RPMI7951 (cell line): ENCODE measurements around the gene TBC1D14. TPM values are rescaled to one million over a fixed set of nuclear protein-coding genes. Genes with fewer than 3 reads are reported as not detected.

Source experiments
- DNase-seq: peaks from one replicate; pipeline ENCODE4 v3.0.0-alpha.2; 2012; ENCODE audit warnings: low read depth
- total RNA-seq: library from RNA; depleted of rRNA; stranded (reverse); fragments of >200 nt; shearing (Covaris generic); gene quantifications from 2 replicates; pipeline ENCODE4 v1.2.3, GENCODE V29; 2014

The TBC1D14 gene
- total RNA-seq, 1 experiment from 2014 or later, result 23.3 TPM

DNA sequence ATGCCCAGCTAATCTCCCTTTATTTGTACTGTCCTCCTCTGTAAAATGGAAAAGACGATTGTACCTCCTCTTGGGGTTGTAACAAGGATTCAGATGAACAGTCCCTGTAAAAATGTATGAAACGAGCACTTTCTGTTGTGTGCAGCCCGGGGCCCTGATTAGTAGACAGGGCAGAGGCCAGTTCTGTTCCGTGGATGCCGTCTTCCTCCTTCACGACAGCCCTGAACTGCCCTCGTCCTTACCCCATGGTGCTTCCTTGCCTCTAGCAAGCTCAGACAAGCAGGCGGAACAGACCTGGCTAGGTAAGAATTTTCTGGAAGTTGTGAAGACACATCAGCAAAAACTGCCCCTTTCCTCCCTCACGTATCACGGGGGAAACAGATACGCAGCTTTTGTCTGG lies 111.2 kb downstream of the TBC1D14 start:
- DNase-seq, result no peak

DNA sequence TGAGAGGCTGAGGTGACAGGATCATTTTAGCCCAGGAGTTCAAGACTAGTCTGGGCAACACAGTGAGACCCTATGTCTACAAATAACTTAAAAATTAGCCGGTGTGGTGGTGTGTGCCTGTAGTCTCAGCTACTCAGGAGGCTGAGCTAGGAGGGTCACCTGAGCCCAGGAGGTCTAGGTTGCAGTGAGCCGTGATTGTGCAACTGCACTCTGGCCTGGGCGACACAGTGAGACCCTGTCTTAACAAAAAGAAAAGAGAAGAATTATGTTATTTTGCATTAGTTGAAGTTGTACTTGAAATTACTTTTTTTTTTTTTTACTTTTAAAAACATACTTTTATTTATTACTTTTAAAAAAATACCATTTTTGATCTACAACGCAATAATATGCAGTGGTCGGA lies 111.7 kb downstream of the TBC1D14 start:
- DNase-seq, result no peak

DNA sequence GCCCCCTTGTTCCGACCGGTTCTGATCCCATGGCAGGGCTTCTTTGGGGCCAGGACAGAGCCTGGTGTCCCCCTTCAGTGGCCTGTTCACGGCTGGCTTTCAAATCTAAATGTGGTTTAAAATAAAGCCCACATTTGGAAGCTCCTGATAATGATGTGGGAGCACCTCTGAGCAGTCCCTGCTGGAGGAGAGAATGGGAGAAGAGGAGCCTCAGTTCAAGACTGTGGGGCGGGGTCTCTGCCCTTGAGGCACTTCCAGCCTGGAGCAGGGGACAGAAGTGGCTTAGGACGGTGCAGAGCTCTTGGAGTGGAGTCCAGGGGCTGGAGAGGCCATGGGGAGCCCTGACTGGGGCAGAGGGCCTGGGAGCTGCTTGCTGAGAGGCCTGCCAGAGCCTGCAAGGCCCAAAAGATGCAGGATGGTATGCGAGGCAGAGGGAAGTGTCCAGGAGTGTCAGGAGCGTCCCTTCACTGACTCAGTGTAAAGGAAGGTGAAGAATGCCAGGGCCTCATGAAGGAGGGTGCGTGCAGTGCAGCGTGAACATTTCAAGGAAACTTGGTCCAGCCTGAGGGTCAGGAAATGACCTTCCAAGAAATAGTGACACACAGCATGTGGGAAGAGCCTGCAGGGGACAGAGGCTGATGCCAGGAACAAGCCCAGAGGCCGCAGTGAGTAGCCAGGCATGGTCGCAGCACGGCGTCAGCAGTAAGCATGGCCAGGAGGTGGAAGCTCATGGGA lies 112.5 kb downstream of the TBC1D14 start:
- DNase-seq, result peak; percentile 98

DNA sequence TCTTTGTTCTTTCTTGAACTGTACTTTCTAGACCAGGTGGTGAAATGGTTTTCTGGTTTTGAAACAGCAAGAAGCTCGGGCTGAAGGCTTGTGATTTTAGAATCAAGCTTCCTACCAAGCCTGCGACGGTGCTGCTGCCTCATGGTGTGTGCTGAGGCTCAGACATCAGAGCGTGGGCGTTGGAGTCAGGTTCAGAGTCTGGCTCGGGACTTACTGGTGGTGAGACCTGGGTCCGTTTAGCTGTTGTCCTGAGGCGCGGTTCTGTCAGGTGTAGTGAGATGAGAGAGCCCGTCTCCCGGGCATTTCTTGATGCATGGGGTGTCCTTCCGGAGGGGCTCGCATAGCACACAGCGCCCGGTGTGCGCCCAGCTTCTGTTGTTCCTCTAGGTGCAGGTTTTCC lies 113.9 kb downstream of the TBC1D14 start:
- DNase-seq, result no peak

DNA sequence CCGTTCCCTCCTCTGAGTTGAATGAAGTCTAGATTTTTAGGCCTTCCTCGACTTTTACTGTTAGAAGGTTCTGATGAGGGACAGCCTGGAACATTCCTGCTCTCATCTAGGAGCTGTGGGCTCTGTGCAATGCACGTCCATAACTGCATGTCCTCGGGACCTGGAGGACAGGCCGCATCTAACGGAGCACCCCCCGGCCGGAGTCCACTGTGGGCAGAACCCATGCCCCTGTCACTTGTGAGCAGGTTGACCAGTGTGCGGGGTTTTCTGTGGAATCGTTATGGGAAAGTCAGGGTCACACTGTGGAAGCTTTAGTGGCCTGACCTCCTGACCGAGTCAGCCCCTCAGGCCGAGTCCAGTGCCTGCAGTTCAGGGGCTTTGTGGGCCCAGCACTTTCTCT lies 114.3 kb downstream of the TBC1D14 start:
- no peak for DNase-seq

DNA sequence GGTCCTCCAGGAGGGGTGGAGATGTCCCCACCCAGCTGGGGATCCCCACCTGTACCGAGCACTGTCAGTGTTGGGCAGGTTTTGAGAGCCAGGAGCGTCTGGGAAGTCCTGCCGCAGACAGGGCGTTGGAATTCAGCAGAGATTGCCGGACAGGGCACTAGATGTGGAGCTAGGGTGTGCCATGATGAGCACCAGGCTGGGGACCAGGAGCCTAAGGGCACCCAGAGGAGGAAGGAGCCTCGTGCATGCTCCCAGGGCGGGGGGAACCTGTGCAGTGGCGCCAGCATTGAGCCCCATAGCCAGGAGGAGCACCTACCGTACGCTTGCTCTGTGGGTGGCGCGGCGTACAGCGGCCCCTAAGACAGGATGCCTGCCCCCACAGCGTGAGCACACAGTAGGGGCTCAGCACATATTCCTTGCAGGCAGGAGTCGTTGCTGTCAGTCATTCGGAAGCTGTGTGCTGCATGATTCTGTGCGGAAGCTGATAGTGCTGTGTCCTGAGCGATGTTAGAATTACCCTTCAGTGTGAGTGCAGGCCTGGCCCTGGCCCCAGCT lies 114.8 kb downstream of the TBC1D14 start:
- no peak for DNase-seq

DNA sequence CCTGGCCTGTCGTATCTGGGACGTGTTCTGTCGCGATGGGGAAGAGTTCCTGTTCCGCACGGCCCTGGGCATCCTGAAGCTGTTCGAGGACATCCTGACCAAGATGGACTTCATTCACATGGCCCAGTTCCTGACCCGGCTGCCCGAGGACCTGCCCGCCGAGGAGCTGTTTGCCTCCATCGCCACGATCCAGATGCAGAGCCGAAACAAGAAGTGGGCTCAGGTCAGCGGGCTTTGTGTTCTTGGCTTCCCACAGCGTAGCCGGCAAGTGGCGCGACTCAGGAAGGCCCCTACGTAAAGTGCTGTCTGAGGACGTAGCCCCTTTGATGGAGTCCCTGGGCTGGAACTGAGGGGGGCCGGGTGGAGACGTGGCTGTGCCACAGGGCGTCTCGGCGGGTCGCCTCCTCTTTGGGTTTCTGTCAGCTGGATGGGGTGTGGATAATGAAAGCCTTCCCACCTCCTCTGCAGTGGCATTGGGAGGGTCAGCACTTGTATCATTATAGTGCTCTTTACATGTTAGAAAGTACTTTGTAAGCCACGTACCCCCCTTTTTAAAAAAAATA lies 115.5 kb downstream of the TBC1D14 start:
- DNase-seq, result no peak

DNA sequence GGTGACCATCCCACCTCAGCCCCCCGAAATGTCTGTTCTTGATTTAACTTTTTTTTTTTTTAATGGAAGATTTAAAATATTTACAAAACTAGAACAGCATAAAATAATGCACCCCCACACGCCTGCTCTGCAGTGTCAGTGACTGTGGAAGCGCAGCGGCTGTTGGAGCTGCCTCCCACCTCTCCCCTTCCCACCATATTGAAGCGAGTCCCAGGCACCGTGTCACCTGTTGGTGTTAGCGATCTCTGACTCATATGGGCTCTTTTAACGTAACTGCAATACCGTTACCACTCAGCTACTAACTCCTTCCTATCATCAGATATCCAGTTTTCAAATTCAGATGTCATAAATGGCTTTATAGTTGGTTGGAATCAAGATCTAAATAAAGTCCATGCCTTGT lies 116.5 kb downstream of the TBC1D14 start:
- DNase-seq, result no peak

DNA sequence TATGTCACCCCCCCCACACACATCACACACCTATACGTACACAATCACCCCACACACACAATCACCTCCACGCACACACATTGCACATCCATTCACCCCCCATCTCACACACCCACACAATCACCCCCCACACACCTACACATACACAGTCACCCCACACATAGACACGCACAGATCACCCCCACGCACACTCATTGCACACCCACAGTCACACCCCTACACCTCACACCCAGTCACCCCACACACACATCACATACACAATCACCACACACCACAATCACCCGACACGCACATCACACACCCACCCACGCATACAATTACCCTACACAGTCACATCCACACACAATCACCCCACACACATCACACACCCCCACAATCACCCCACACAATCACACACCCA lies 117.7 kb downstream of the TBC1D14 start:
- DNase-seq, result no peak

DNA sequence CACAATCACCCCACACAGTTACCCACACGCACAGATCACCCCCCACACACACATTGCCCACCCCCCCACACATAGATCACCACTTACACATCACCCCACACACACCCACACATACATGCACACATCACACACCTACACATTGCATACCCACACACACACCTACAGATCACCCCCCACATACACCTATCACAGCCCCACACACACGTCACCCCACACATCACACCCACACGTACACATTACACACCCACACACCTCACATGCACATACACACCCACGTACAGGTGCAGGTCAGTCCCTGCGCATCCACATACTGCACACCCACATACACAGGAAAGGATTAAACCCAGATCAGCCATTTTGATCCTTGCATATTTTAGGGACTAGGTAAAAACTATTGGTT lies 118.3 kb downstream of the TBC1D14 start:
- DNase-seq, result no peak

DNA sequence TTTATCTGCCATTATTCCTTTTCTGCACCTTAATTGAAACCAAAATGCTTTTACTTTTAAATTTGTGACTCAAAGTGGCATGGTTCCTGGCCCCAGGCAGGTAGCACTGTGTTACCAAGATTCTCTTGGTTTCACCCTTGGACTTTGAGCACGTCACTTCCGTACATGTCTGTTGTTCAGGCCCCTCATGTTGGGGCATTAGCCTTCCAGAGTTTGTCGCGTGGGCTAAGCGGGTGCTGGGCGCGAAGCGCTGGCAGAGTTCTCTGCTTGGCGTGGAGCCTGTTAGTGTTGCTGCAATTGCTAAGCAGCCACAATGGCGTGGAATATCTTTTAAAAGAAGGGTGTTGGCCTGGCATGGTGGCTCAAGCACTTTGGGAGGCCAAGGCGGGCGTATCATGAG lies 119.6 kb downstream of the TBC1D14 start:
- DNase-seq, result no peak

DNA sequence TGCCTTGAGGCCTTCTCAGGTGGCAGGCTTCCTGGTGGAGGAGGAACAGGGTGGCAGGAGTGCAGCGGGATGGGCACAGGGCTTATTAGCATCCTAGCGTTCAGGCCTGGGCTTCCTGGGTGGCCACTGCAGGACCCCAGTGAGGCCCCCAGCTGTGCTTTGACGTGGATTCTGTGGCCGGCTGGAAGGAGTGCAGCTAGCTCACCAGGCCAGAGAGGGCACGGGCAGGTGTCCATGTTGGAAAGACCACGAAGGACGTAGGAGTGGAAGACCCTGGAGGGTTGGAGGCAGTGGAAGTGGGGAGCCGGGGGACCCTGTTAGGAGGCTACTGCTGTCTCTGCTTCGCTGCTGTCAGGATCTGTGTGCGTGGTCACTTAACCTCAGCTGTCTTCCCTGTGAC lies 120.3 kb downstream of the TBC1D14 start:
- no peak for DNase-seq

DNA sequence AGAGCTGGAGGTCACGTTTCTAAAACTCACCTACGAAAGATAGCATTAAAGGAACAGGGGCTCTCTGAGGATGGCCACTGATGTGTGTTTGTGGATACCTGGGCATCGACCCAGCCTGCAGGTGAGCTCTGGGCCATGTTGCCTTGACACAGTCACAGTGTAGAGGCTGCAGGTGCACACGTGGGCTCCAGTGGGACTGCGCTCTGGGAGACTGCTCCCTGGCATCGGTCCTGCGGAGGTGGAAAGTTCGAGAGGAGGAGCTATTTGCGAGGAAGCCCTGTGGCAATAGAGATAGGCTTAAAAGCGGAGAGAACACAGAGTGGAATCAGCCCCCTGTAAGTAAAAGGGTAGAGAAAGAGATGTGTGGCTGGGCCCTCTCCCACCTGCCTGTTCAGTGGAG lies 121.2 kb downstream of the TBC1D14 start:
- DNase-seq, result no peak

DNA sequence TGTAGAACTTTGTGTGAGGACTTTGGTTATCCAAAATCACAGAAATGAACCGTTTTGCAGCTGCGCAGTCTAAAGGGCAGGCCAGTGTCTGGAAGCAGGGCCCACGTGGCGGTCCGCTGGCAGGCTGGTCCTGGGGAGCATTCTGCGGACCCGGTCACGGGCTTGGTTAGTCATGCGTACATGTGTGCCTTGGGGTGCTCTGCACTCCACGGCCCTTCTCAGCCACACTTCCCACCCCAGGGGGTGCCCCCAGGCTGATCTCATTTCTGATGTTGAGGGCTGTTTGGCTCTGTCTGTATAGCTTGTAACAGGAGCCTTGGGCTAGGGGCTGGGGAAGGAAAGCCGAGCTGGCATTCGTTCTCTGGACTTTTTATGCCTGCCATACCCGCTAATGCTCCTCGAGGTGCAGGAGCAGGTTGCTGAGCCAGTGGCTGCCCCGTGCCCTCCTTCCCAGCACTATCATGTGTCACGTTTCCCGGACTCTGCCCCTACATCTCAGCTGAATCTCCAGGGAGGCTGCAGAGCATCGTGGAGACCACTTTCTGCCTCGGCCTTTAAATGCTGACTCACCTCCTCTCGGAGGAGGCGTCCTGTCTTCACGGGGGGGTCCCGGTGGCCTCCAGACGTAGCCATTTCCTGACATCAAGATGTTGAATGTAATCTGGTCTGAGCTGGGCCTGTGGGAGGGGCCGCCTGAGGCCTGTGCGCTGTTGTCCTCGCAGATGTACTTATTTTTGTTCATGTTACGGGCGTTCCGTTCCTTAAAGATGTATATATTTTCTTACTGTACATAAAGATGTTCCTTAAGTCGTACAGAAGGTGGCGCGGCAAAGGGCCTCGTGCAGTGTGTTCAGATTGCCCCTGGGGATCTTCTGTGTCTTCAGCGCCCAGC lies 122.2 kb downstream of the TBC1D14 start:
- no peak for DNase-seq

DNA sequence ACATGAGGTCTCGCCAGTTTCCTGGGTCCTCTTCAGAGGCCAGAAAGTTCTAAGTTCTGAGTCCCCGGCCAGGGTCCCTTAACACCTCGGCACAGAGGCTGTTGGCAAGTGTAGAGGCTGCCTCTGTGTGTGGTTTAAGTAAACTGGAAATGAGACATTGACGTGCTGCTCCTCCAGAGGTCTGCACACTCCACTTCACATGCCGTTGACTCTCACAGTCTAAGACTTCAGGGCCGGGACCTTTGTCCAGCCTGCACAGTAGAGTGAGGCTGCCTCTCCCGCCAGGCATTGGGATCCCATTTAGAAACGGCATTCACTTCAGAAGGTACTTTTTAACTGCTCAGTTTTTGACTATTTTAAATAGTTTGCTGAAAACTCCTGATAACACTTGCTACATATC lies 123.0 kb downstream of the TBC1D14 start:
- no peak for DNase-seq

DNA sequence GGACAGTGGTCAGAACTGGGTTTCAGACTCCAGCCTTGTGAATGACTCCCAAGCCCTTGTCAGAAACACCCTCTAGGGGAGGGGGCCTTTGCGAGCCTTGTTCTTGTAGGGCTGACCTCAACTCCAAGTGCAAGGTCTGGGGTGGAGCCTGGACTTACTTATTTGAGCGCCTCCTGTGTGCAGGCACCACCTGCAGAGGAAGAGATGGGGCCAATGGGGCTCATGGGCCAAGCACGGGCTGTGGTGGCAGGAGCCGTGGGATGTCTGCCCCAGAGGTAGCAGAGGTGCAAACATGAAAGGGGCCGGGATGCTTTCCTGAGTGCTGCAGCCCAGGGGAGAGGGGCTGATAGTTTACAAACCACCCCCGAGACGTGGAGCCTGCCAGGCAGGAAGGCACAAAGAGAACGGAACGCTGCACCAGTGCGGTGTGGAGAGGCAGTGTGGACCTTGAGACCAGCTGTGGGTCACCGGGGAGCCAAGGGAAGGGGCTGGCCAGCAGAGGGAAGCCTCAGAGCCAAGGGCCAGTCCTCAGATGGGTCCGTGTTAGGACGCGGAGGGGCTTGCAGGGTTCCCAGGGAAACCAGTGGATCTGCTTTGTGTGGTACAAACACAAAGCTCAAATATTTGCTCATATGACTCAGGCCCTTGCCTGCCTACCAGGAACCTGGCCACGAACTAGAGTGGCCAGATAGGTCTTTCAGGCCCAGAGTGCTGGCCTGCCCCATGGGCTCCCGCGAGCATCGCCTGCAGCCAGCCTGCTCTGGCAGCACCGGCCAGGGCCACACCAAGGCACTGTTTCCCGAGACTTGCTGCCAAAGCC lies 124.8 kb downstream of the TBC1D14 start:
- peak; percentile 47 for DNase-seq

DNA sequence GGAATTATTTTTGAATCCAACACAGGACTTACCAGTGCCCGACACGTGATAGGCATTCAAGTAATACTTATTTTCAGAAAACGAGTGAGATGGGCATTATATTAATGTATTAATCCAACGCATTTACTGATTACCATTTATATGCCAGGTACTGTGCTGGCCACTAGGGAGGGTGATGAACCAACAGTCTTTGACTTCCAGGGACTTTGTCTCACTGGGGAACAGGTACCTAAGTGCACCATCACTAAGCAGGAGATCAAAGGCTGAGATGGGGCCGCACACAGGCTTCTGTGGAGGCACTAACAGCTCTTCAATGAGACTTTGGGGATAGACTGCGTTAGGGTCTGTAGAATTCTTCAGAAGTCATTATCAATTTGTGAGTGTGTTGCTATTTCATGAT lies 127.8 kb downstream of the TBC1D14 start:
- DNase-seq, result no peak

DNA sequence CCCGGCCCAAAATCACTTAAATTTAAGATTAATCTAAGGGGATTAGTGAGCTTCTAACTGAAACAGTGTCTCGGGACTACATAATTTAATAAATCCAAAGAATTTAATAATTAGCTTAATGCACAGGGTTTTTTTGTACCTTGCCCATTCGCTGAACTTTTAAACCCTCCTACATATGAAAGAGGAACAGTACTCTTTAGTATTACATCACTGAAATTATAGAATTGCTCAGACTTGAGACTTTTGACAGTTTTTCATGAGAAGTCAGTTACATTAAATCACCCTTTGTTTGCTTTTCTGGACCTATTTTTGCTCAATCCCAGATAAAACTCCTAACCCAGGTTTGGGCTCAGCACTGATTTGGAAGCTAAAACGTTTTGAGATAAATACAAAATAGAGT lies 131.1 kb downstream of the TBC1D14 start:
- no peak for DNase-seq

DNA sequence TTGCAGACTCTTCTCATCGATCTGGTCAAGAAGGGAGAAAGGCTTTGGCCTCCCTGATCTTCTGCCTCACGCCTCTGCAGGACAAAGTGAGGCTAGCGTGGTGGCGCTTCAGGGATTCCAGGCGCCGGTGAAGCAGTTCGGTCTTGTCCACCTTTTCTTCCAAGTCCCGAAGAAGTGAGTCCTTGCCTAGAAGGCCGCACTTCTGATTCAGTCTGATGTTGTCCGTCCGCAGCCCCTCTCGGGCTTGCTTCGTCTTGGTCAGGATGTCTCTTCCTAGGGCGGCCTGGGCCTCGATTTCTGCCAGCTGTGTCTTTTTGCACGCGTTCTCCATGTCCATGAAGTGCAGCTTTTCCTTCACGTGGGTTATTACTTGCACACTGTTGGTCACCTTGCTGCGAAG lies 131.6 kb downstream of the TBC1D14 start:
- no peak for DNase-seq

DNA sequence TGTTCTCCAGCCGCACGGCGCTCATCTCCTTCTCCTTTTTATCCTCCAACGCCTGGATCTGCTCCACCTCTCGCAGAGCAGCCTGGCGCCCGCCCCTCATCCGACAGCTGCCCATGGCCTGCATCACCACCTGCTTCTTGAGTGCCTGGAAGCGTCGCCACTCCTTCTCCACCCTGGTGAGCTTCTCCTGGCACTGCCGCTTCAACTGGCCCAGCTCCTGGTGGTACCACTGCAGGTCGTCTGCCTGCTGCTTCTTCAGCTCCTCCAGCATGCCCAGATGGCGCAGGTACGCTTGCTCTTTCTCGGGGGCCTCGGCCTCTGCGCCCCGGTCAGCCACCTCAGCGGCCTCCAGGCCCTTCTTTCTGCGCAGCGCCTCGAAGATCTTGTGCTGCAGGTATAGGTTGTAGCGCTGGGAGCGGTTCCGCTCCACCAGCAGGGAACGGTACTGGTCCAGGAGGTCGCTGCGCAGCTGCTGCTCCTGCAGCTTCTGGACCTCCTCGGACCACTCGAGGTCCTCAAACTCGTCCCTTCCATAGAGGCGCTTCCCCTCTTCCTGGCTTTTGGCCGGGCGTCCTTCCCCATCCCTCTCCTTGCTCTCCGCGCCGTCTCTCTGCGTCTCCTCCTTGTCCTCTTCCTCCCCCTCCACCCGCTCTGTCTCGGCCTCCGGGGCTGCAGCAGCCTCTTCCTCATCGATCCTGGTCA lies 132.3 kb downstream of the TBC1D14 start:
- no peak for DNase-seq
